Measurements from ENCODE around the gene CD160.
"Not testable (repeated sequence)": the region's sequence is repeated elsewhere in the genome, so short reads cannot be mapped to it uniquely, and the experiment has no call there.

CD160 gene

GRCh38 chr1:145747398-145748247, 28.3 kb downstream of the CD160 start:
- DNase-seq (ENCODE audit: insufficient read length, low spot score) (no peak), FAIRE-seq (no peak)
- no peak for TF ChIP-seq CTCF (IDR thresholded peaks at IDR 0.05; ENCODE audit: insufficient read depth, missing control alignments)

DNA sequence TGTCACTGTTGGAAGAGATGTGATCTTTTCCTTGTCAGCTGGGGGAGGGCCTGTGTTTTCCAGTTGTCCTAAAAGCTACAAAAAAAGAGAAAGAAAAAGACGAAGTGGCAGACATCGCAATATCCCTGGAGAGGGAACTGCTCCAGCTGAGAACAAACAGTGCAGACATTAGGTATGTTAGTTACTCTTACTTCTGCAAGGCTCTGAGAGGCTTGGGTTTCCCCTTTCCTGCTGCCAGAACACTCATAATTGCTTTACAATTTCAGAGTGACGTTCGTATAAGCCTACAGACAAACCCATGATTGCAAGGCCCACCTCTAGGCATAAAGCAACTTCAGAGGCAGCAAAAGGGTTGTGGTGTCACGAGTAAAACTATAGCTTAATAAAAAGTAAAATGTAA, 31.1 kb downstream of the CD160 start:
- DNase-seq (ENCODE audit: insufficient read length, low spot score) (no peak), FAIRE-seq (no peak)
- no peak for TF ChIP-seq CTCF (IDR thresholded peaks at IDR 0.05; ENCODE audit: insufficient read depth, missing control alignments)

GRCh38 chr1:145751491-145752037, 32.3 kb downstream of the CD160 start:
- TF ChIP-seq CTCF (IDR thresholded peaks at IDR 0.05; ENCODE audit: insufficient read depth, missing control alignments): no peak
- FAIRE-seq (no peak), DNase-seq (ENCODE audit: insufficient read length, low spot score) (no peak)

- no peak for FAIRE-seq
- TF ChIP-seq CTCF (IDR thresholded peaks at IDR 0.05; ENCODE audit: insufficient read depth, missing control alignments): no peak
- DNase-seq (ENCODE audit: insufficient read length, low spot score): no peak
Observed at GRCh38 chr1:145757420-145757819, 38.1 kb downstream of the CD160 start.

DNA sequence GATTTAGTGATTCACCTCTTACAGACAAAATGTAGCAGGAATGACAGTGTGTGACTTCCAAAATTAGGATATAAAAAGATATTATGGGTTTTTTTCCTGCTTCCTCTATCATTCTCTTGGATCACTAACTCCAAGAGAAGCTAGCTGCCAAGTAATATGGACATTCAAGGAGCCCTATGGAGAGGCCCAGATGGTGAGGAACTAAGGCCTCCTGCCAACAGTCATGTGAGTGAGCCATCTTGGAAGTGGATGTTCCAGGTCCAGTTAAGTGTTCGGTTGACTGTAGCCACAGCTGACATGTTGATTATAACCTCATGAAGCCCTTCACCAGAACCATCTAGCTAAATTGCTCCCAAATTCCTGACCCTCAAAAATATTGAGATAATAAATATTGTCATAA, 38.8 kb downstream of the CD160 start:
- DNase-seq (ENCODE audit: insufficient read length, low spot score): no peak
- FAIRE-seq: no peak
- no peak for TF ChIP-seq CTCF (IDR thresholded peaks at IDR 0.05; ENCODE audit: insufficient read depth, missing control alignments)

DNA sequence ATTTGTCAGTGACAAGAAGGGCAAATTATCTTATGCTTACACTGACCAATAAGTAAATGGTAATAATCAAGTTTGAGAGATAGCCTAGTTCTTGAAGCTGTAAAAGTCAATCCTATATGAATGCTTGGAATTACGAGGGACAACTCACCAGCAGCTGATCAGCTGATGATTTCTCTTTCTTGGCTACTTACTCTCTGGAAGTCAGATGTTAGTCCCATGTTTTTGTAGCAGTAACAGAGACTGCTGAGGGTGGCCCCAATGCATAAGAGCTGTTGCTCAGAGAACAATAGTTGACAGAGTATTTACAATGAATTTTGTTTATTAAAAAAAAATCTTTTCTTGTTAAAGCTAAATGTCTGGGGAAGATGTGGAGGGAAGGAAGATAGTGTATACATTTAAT, 39.3 kb downstream of the CD160 start:
- no peak for TF ChIP-seq CTCF (IDR thresholded peaks at IDR 0.05; ENCODE audit: insufficient read depth, missing control alignments)
- no peak for FAIRE-seq
- no peak for DNase-seq (ENCODE audit: insufficient read length, low spot score)

DNA sequence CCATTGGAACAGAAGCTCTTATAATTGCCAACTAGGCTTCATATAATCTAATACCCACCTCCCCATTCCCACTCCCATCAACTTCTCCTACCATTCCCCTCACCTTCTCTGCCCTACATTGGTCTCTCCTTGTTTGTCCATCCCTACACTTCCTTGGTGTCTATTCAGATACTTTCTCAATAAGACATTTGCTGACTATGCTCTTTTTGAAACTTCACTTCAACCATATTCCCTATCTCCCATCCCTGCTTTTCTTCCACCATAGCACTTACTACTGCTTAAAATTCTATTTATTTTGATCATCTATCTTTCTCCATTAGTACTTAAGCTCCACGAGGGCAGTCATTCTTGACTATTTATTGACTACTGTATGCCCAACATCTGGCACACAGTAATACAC, 40.4 kb downstream of the CD160 start:
- FAIRE-seq (no peak), DNase-seq (ENCODE audit: insufficient read length, low spot score) (no peak)
- TF ChIP-seq CTCF (IDR thresholded peaks at IDR 0.05; ENCODE audit: insufficient read depth, missing control alignments): no peak

DNA sequence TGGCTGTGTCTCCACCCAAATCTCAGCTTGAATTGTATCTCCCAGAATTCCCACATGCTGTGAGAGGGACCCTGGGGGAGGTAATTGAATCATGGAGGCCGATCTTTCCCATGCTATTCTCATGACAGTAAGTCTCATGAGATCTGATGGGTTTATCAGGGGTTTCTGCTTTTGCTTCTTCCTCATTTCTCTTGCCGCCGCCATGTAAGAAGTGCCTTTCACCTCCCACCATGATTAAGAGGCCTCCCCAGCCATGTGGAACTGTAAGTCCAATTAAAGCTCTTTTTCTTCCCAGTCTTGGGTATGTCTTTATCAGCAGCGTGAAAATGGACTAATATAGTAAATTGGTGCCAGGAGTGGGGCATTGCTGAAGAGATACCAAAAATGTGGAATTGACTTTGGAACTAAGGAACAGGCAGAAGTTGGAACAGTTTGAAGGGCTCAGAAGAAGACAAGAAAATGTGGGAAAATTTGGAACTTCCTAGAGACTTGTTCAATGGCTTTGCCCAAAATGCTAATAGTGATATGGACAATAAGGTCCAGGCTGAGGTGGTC, 41.2 kb downstream of the CD160 start:
- FAIRE-seq; DNase-seq (ENCODE audit: insufficient read length, low spot score): not testable (repeated sequence)

GRCh38 chr1:145761498-145761897, 42.2 kb downstream of the CD160 start:
- FAIRE-seq; DNase-seq (ENCODE audit: insufficient read length, low spot score): not testable (repeated sequence)

GRCh38 chr1:145762001-145762400, 42.7 kb downstream of the CD160 start:
- not testable (repeated sequence) for DNase-seq (ENCODE audit: insufficient read length, low spot score); FAIRE-seq

All from D721Med (cell line).